Endothelial cell of umbilical vein (primary cell): ENCODE results near the gene GPX5. TPM values are rescaled to one million over a fixed set of nuclear protein-coding genes. Genes with fewer than 3 reads are reported as not detected.

Experiments
- BruUV-seq: library from RNA; stranded (reverse); fragments of 400-500 nt; replicated peaks from 2 replicates; lab custom pipeline; 2021; lab: Mats Ljungman, UMichigan
- CTCF ChIA-PET: fragments of 300-600, 350-600 bp; sonication (Branson Sonifier 250); formaldehyde crosslinking; loops from one replicate; lab custom pipeline; 2021; ENCODE audit warnings: antibody characterized with exemption, inconsistent platforms; lab: Charles Lee
- POLR2A ChIA-PET: fragments of 300-600, 350-600 bp; sonication (Branson Sonifier 250); formaldehyde crosslinking; loops from one replicate; lab custom pipeline; 2021; ENCODE audit warnings: antibody characterized with exemption, inconsistent platforms; lab: Charles Lee
- DNase-seq: peaks from one replicate; pipeline ENCODE4 v3.0.0-alpha.2; 2011; ENCODE audit warnings: low read depth, low spot score
- FAIRE-seq: peaks from 2 replicates; lab custom pipeline; 2011; peaks lifted over from hg19 to GRCh38; lab: Jason Lieb, UNC
- H2AFZ ChIP-seq: 2 replicates; pipeline ENCODE4 v1.6.0; 2012; ENCODE audit warnings: low read depth, low read length, control low read depth, inconsistent platforms
- H3K27ac ChIP-seq: 2 replicates; pipeline ENCODE4 v1.5.1; 2011; ENCODE audit warnings: low read depth, mild to moderate bottlenecking, control low read depth, low read length, moderate library complexity; ENCODE audit not compliant: insufficient read depth
- H3K27me3 ChIP-seq, 2 experiments: 2 replicates each; pipeline versions ENCODE4 v1.6.0 to v1.6.1; 2011; ENCODE audit warnings: low read length in 2 of 2, mixed read lengths in 1 of 2; ENCODE audit not compliant: control insufficient read depth in 2 of 2, insufficient read depth in 2 of 2
- H3K36me3 ChIP-seq, 2 experiments: 2 replicates in 1 of 2; 3 replicates in 1 of 2; pipeline ENCODE4 v1.5.1; 2011; ENCODE audit warnings: low read length in 2 of 2, mild to moderate bottlenecking in 1 of 2, moderate library complexity in 1 of 2; ENCODE audit not compliant: control insufficient read depth in 2 of 2, insufficient read depth in 2 of 2; ENCODE audit errors: extremely low read depth in 1 of 2
- H3K4me1 ChIP-seq: 3 replicates; pipeline ENCODE4 v1.5.1; 2011; ENCODE audit warnings: mild to moderate bottlenecking, low read length; ENCODE audit not compliant: control insufficient read depth, insufficient read depth; ENCODE audit errors: extremely low read depth
- H3K4me2 ChIP-seq: 2 replicates; pipeline ENCODE4 v1.6.1; 2011; ENCODE audit warnings: low read length, control low read depth, mixed read lengths; ENCODE audit not compliant: insufficient read depth
- H3K4me3 ChIP-seq, 3 experiments: fragments of 200-600 bp in 1 of 3; sonication (generic), shearing (Covaris generic) in 1 of 3; replicated peaks in 1 of 3; 2 replicates each; pipeline ENCODE4 v1.5.1; 2011 to 2016; ENCODE audit warnings: control low read depth in 3 of 3, low read length in 3 of 3, mild to moderate bottlenecking in 2 of 3, inconsistent platforms in 1 of 3, low read depth in 1 of 3, moderate library complexity in 1 of 3; ENCODE audit not compliant: insufficient read depth in 1 of 3
- H3K79me2 ChIP-seq: 2 replicates; pipeline ENCODE4 v1.6.0; 2012; ENCODE audit warnings: low read length, inconsistent platforms; ENCODE audit not compliant: control insufficient read depth, insufficient read depth
- H3K9ac ChIP-seq: replicated peaks from 2 replicates; pipeline ENCODE3; 2011; ENCODE audit warnings: low read length, control low read depth; ENCODE audit not compliant: insufficient read depth; ENCODE audit errors: extremely low read depth
- H3K9me1 ChIP-seq: replicated peaks from 3 replicates; pipeline ENCODE4 v1.6.0; 2011; ENCODE audit warnings: mild to moderate bottlenecking, low read length; ENCODE audit not compliant: control insufficient read depth, insufficient read depth; ENCODE audit errors: extremely low read depth
- H3K9me3 ChIP-seq: replicated peaks from 2 replicates; pipeline ENCODE4 v1.5.1; 2012; ENCODE audit warnings: low read length, inconsistent platforms; ENCODE audit not compliant: control insufficient read depth, insufficient read depth
- H4K20me1 ChIP-seq: replicated peaks from 2 replicates; pipeline ENCODE3; 2011; ENCODE audit warnings: mild to moderate bottlenecking, low read length; ENCODE audit not compliant: control insufficient read depth, insufficient read depth; ENCODE audit errors: extremely low read depth
- EZH2 ChIP-seq: IDR thresholded peaks from 2 replicates; pipeline ENCODE4 v1.6.1; 2012; ENCODE audit warnings: borderline replicate concordance, low read depth, mild to moderate bottlenecking, moderate library complexity, low read length, inconsistent platforms; ENCODE audit not compliant: severe bottlenecking
- FOS ChIP-seq: IDR thresholded peaks from 2 replicates; pipeline ENCODE4 v1.6.1; 2011; ENCODE audit warnings: mild to moderate bottlenecking, low read length, moderate library complexity, borderline replicate concordance; ENCODE audit not compliant: insufficient read depth
- GATA2 ChIP-seq: IDR thresholded peaks from 2 replicates; pipeline ENCODE4 v1.7.0; 2011; ENCODE audit warnings: low read depth, mild to moderate bottlenecking, moderate library complexity, mixed read lengths, low read length; ENCODE audit not compliant: insufficient read length, insufficient read depth
- JUN ChIP-seq: IDR thresholded peaks from 2 replicates; pipeline ENCODE4 v1.6.1; 2011; ENCODE audit warnings: borderline replicate concordance, low read depth; ENCODE audit not compliant: insufficient read length, insufficient read depth
- MYC ChIP-seq: IDR thresholded peaks from one replicate; pipeline ENCODE4 v1.6.1; 2011; ENCODE audit warnings: mild to moderate bottlenecking, low read depth, low read length
- POLR2A ChIP-seq: IDR thresholded peaks from 2 replicates; pipeline ENCODE4 v1.6.1; 2012; ENCODE audit warnings: low read depth, mild to moderate bottlenecking, control low read depth, low read length
- POLR2AphosphoS5 ChIP-seq: IDR thresholded peaks from 2 replicates; pipeline ENCODE4 v1.6.1; 2012; ENCODE audit warnings: low read depth, mild to moderate bottlenecking, control low read depth, low read length, moderate library complexity; ENCODE audit not compliant: insufficient read depth
- dilution Hi-C: fragments of 300-500 bp; cut with MboI; formaldehyde crosslinking; loops from one replicate; pipeline ENCODE4 v1.15.0; 2019; ENCODE audit warnings: low sequenced_read_pairs; ENCODE audit not compliant: extremely low pct_ligation_motif_present
- intact Hi-C: fragments of 100-400 bp; cut with micrococcal nuclease; formaldehyde crosslinking; loops from one replicate; pipeline ENCODE4 v1.10.0; 2022
- polyA plus RNA-seq, 4 experiments: library from polyadenylated mRNA; depleted of rRNA in 3 of 4; stranded (reverse) in 3 of 4; unstranded in 1 of 4; fragments of >200 nt; gene quantifications; 2 replicates each; pipeline versions ENCODE4 v1.2.1 to v1.2.3, GENCODE V29; 2011 to 2012; ENCODE audit warnings: missing spikeins in 1 of 4
- total RNA-seq: library from RNA; stranded (reverse); gene quantifications from 2 replicates; pipeline ENCODE4 v1.2.3, GENCODE V29; 2021
- TF ChIP-seq, protein P1 (sequence below), 2 donors: IDR thresholded peaks; 1 replicate in 1 of 2; 2 replicates in 1 of 2; pipeline ENCODE4 v1.5.1; 2011; ENCODE audit warnings: low read length in 2 of 2, mild to moderate bottlenecking in 2 of 2, moderate library complexity in 2 of 2, control low read depth in 1 of 2, inconsistent platforms in 1 of 2, low read depth in 1 of 2; ENCODE audit not compliant: insufficient read depth in 1 of 2; ENCODE audit errors: extremely low read depth in 1 of 2
- TF ChIP-seq, protein P2 (sequence below): IDR thresholded peaks from 2 replicates; pipeline ENCODE4 v1.6.1; 2011; ENCODE audit not compliant: insufficient read depth, insufficient read length

GPX5 gene
- total and polyA plus RNA-seq, 2 donors (not counting 3 experiments of a cell fraction or from before 2014, with no cell fraction given) = not detected

DNA sequence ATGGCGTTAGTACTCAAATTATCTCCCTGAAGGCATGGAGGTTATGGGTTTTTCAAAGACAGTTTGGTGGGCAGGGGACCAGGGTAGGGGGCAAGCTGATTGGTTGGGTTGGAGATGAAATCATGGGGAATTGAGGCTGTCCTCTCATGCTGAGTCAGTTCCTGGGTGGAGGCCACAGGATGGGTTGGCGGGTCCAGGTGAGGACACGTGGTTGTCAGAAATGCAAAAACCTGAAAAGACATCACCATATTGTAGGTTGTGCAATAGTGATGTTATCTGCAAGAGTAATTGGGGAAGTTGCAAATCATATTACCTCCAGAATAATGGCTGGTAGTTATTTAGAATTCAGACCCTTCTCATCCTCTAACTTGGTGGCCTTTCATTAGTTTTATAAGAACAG is 40.2 kb upstream of the GPX5 start:
- H3K27ac ChIP-seq = no peak overlapping the region
- no peaks in the 10 kb centered on the region for H3K9me3 ChIP-seq
- no peak overlapping the region for H3K4me3 ChIP-seq
- no peak for DNase-seq
- H3K9ac ChIP-seq = no peak overlapping the region
- POLR2A ChIA-PET = no interaction called here
- intact Hi-C loops = loop anchor here (5.0 kb wide), 1 partner anchor 88 kb away; the partner anchor contains the start of gene ZSCAN12
- H3K79me2 ChIP-seq = no peaks in the 10 kb centered on the region
- dilution Hi-C loops = no loop called here
- no peak overlapping the region for H2AFZ ChIP-seq
- no peak overlapping the region for H3K4me2 ChIP-seq
- H3K4me1 ChIP-seq = peaks cover 6% of the 10 kb centered on the region
- H3K36me3 ChIP-seq = no peaks in the 10 kb centered on the region
- H3K27me3 ChIP-seq = peaks cover 0 to 14% of the 10 kb centered on the region in 2 experiments
- no TSS peak for BruUV-seq
- H3K9me1 ChIP-seq = no peaks in the 10 kb centered on the region
- CTCF ChIA-PET = no interaction called here
- TF ChIP-seq POLR2A (no peak), MYC (no peak), GATA2 (no peak), FOS (no peak), JUN (no peak), POLR2AphosphoS5 (no peak), EZH2 (no peak)
- TF ChIP-seq, protein P1, sequence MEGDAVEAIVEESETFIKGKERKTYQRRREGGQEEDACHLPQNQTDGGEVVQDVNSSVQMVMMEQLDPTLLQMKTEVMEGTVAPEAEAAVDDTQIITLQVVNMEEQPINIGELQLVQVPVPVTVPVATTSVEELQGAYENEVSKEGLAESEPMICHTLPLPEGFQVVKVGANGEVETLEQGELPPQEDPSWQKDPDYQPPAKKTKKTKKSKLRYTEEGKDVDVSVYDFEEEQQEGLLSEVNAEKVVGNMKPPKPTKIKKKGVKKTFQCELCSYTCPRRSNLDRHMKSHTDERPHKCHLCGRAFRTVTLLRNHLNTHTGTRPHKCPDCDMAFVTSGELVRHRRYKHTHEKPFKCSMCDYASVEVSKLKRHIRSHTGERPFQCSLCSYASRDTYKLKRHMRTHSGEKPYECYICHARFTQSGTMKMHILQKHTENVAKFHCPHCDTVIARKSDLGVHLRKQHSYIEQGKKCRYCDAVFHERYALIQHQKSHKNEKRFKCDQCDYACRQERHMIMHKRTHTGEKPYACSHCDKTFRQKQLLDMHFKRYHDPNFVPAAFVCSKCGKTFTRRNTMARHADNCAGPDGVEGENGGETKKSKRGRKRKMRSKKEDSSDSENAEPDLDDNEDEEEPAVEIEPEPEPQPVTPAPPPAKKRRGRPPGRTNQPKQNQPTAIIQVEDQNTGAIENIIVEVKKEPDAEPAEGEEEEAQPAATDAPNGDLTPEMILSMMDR (IDR thresholded peaks at IDR 0.05; ENCODE audit: extremely low read depth in 1 of 2, insufficient read depth in 1 of 2, low read depth in 1 of 2, low read length in 2 of 2) = no peak
- TF ChIP-seq, protein P2, sequence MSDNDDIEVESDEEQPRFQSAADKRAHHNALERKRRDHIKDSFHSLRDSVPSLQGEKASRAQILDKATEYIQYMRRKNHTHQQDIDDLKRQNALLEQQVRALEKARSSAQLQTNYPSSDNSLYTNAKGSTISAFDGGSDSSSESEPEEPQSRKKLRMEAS = no peak
- no peaks in the 10 kb centered on the region for H4K20me1 ChIP-seq
- FAIRE-seq = no peak
